Keratinocyte (primary cell): ENCODE data around the gene NT5DC1. TPM values are rescaled to one million over a fixed set of nuclear protein-coding genes. Genes with fewer than 3 reads are reported as not detected.

Experiments
- DNase-seq: peaks from one replicate; pipeline ENCODE4 v3.0.0-alpha.2; 2011; ENCODE audit warnings: low read depth, missing footprints, low spot score
- FAIRE-seq: peaks from 2 replicates; lab custom pipeline; 2011; peaks lifted over from hg19 to GRCh38; lab: Jason Lieb, UNC
- H2AFZ ChIP-seq: 2 replicates; pipeline ENCODE4 v1.6.0; 2012; ENCODE audit warnings: low read length, control low read depth, inconsistent platforms; ENCODE audit not compliant: control insufficient read depth
- H3K27ac ChIP-seq: 2 replicates; pipeline ENCODE4 v1.5.1; 2011; ENCODE audit warnings: low read length; ENCODE audit not compliant: control insufficient read depth, insufficient read depth
- H3K27me3 ChIP-seq: 3 replicates; pipeline ENCODE4 v1.6.0; 2011; ENCODE audit warnings: low read length; ENCODE audit not compliant: control insufficient read depth, insufficient read depth; ENCODE audit errors: extremely low read depth
- H3K36me3 ChIP-seq, 2 experiments: 2 replicates in 1 of 2; 3 replicates in 1 of 2; pipeline ENCODE4 v1.5.1; 2011; ENCODE audit warnings: low read length in 2 of 2, mild to moderate bottlenecking in 1 of 2; ENCODE audit not compliant: control insufficient read depth in 2 of 2, insufficient read depth in 2 of 2; ENCODE audit errors: extremely low read depth in 1 of 2
- H3K4me1 ChIP-seq: 3 replicates; pipeline ENCODE4 v1.5.1; 2011; ENCODE audit warnings: low read length; ENCODE audit not compliant: control insufficient read depth, insufficient read depth; ENCODE audit errors: extremely low read depth
- H3K4me2 ChIP-seq: 3 replicates; pipeline ENCODE4 v1.6.0; 2011; ENCODE audit warnings: low read depth, low read length; ENCODE audit not compliant: control insufficient read depth, insufficient read depth; ENCODE audit errors: extremely low read depth
- H3K4me3 ChIP-seq, 3 experiments: fragments of 200-600 bp in 1 of 3; sonication (generic) in 1 of 3; 2 replicates in 2 of 3; 3 replicates in 1 of 3; pipeline ENCODE4 v1.5.1; 2011 to 2016; ENCODE audit warnings: low read length in 3 of 3, mild to moderate bottlenecking in 3 of 3, control low read depth in 2 of 3, inconsistent platforms in 1 of 3, low read depth in 1 of 3, mixed read lengths in 1 of 3, mixed run types in 1 of 3, moderate library complexity in 1 of 3; ENCODE audit not compliant: control insufficient read depth in 2 of 3, insufficient read depth in 2 of 3; ENCODE audit errors: extremely low read depth in 1 of 3
- H3K79me2 ChIP-seq: 2 replicates; pipeline ENCODE4 v1.6.0; 2012; ENCODE audit warnings: low read length; ENCODE audit not compliant: control insufficient read depth, insufficient read depth
- H3K9ac ChIP-seq: 3 replicates; pipeline ENCODE4 v1.6.0; 2011; ENCODE audit warnings: low read length; ENCODE audit not compliant: control insufficient read depth, insufficient read depth; ENCODE audit errors: extremely low read depth
- H3K9me1 ChIP-seq: 3 replicates; pipeline ENCODE4 v1.6.0; 2011; ENCODE audit warnings: low read length; ENCODE audit not compliant: control insufficient read depth, insufficient read depth; ENCODE audit errors: extremely low read depth
- H3K9me3 ChIP-seq: 2 replicates; pipeline ENCODE4 v1.5.1; 2012; ENCODE audit warnings: low read depth, low read length; ENCODE audit not compliant: control insufficient read depth
- H4K20me1 ChIP-seq: 3 replicates; pipeline ENCODE4 v1.6.0; 2011; ENCODE audit warnings: low read length; ENCODE audit not compliant: control insufficient read depth, insufficient read depth; ENCODE audit errors: extremely low read depth
- EZH2 ChIP-seq: IDR thresholded peaks from one replicate; pipeline ENCODE4 v1.6.1; 2012; ENCODE audit warnings: inconsistent platforms, mild to moderate bottlenecking, low read length, moderate library complexity
- dilution Hi-C: fragments of 300-500 bp; cut with MboI; formaldehyde crosslinking; loops from one replicate; pipeline ENCODE4 v1.7.0; 2020; ENCODE audit warnings: low sequenced_read_pairs; ENCODE audit not compliant: extremely low pct_ligation_motif_present
- polyA plus RNA-seq, 5 experiments: library from polyadenylated mRNA; depleted of rRNA in 3 of 5; stranded (reverse) in 3 of 5; stranded (forward) in 1 of 5; unstranded in 1 of 5; fragments of >200 nt; gene quantifications; 1 replicate in 1 of 5; 2 replicates in 3 of 5; 3 replicates in 1 of 5; pipeline versions ENCODE4 v1.2.1 to v1.2.3, GENCODE V29; 2011 to 2012; ENCODE audit warnings: missing spikeins in 2 of 5, low read depth in 1 of 5, low replicate concordance in 1 of 5
- TF ChIP-seq, protein P1 (sequence below), 3 experiments: IDR thresholded peaks in 1 of 3; conservative IDR thresholded peaks in 1 of 3; optimal IDR thresholded peaks in 1 of 3; 2 replicates in 2 of 3; 3 replicates in 1 of 3; pipeline versions ENCODE3 to v1.5.1; 2011; ENCODE audit warnings: low read length in 3 of 3, mild to moderate bottlenecking in 3 of 3, moderate library complexity in 2 of 3, control low read depth in 1 of 3, inconsistent platforms in 1 of 3; ENCODE audit not compliant: insufficient read depth in 2 of 3; ENCODE audit errors: extremely low read depth in 1 of 3

Gene NT5DC1
- polyA plus RNA-seq, 1 donor (not counting 4 experiments of a cell fraction or from before 2014, with no cell fraction given) = 31.2 TPM

DNA sequence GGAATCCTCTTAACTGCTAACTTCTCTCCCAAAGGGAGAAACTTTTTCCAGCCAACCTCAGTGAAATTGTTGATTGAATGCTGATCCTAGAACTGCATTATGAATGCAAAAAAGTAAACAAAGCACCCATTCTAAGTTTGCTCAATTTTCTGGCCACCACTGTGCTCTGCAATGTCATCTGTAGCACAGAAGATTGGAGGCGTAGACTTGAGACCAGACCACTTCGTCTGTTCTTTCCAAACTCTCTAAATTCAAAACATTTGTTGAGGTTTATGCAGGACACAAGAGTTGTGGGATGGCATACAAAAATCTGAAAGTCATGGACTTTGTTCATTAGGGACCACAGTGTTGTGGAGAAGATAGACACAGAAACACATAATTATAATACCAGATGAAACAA is 190.1 kb downstream of the NT5DC1 start:
- no peak for DNase-seq
- Histone ChIP-seq H3K79me2 (no peaks in the 10 kb centered on the region), H3K4me1 (peaks cover 4% of the 10 kb centered on the region), H3K27me3 (no peaks in the 10 kb centered on the region), H3K9ac (no peak overlapping the region), H3K36me3 (no peaks in the 10 kb centered on the region), H3K4me3 (no peak overlapping the region), H3K4me2 (no peak overlapping the region), H3K27ac (no peak overlapping the region), H4K20me1 (no peaks in the 10 kb centered on the region), H3K9me1 (no peaks in the 10 kb centered on the region), H2AFZ (no peak overlapping the region), H3K9me3 (no peaks in the 10 kb centered on the region)
- dilution Hi-C loops = no loop called here
- TF ChIP-seq EZH2 = no peak
- TF ChIP-seq, protein P1, sequence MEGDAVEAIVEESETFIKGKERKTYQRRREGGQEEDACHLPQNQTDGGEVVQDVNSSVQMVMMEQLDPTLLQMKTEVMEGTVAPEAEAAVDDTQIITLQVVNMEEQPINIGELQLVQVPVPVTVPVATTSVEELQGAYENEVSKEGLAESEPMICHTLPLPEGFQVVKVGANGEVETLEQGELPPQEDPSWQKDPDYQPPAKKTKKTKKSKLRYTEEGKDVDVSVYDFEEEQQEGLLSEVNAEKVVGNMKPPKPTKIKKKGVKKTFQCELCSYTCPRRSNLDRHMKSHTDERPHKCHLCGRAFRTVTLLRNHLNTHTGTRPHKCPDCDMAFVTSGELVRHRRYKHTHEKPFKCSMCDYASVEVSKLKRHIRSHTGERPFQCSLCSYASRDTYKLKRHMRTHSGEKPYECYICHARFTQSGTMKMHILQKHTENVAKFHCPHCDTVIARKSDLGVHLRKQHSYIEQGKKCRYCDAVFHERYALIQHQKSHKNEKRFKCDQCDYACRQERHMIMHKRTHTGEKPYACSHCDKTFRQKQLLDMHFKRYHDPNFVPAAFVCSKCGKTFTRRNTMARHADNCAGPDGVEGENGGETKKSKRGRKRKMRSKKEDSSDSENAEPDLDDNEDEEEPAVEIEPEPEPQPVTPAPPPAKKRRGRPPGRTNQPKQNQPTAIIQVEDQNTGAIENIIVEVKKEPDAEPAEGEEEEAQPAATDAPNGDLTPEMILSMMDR (optimal IDR thresholded peaks at IDR 0.05 in 1 of 3, IDR thresholded peaks at IDR 0.05 in 1 of 3, conservative IDR thresholded peaks at IDR 0.05 in 1 of 3; ENCODE audit: extremely low read depth in 1 of 3, insufficient read depth in 2 of 3, low read length in 3 of 3) = no peak
- no peak for FAIRE-seq

DNA sequence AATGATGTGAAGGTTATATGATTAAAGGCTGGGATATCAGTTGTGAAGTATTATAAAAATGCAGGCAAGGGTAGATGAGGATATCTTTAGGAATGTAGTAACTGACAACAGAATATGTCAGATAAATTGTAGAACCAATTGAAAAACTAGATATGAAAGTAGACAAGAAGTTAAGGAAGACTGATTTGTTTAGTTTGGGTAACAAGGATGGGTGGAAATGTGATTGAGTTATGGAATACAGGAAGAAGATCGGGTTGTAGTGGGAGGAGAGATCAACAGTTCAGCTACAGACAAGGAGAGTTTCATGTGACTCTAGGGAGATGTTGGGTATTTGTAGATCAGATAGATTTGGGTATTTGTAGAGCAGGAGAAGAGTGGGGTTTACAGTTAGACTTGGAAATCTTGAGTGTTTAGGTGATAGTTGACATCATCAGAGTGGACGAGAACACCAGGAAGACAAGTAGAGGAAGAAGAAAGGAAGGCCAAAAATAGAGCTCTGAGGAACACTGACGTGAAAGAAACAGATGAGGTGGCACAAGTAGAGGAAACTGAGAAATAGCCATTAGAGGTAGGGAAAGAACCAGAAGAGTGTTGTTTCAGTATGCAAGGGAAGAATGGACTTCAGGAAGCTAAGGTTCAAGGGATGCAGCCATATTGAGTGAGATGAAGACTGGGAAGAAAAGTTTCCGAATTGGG is 191.2 kb downstream of the NT5DC1 start:
- no peak for TF ChIP-seq EZH2
- TF ChIP-seq, protein P1 (optimal IDR thresholded peaks at IDR 0.05 in 1 of 3, IDR thresholded peaks at IDR 0.05 in 1 of 3, conservative IDR thresholded peaks at IDR 0.05 in 1 of 3; ENCODE audit: extremely low read depth in 1 of 3, insufficient read depth in 2 of 3, low read length in 3 of 3) = no peak
- H3K9ac ChIP-seq = no peak overlapping the region
- FAIRE-seq = no peak

More for the DNA sequence above, 191.2 kb downstream of the NT5DC1 start:
- Histone ChIP-seq H3K36me3 (no peaks in the 10 kb centered on the region), H3K9me3 (no peaks in the 10 kb centered on the region), H3K27me3 (no peaks in the 10 kb centered on the region), H3K79me2 (no peaks in the 10 kb centered on the region), H3K4me1 (peaks cover 2% of the 10 kb centered on the region), H4K20me1 (no peaks in the 10 kb centered on the region), H3K27ac (no peak overlapping the region), H3K4me2 (no peak overlapping the region), H2AFZ (no peak overlapping the region), H3K4me3 (no peak overlapping the region), H3K9me1 (no peaks in the 10 kb centered on the region)
- dilution Hi-C loops = no loop called here
- no peak for DNase-seq
